ENCODE results near the gene ETAA1.
A peak's percentile ranks its signal among the peaks of the same experiment; 100 is the strongest.

The ETAA1 gene
- 18.8 to 33.2 reads per million in 2 donors for total RNA-seq

DNA sequence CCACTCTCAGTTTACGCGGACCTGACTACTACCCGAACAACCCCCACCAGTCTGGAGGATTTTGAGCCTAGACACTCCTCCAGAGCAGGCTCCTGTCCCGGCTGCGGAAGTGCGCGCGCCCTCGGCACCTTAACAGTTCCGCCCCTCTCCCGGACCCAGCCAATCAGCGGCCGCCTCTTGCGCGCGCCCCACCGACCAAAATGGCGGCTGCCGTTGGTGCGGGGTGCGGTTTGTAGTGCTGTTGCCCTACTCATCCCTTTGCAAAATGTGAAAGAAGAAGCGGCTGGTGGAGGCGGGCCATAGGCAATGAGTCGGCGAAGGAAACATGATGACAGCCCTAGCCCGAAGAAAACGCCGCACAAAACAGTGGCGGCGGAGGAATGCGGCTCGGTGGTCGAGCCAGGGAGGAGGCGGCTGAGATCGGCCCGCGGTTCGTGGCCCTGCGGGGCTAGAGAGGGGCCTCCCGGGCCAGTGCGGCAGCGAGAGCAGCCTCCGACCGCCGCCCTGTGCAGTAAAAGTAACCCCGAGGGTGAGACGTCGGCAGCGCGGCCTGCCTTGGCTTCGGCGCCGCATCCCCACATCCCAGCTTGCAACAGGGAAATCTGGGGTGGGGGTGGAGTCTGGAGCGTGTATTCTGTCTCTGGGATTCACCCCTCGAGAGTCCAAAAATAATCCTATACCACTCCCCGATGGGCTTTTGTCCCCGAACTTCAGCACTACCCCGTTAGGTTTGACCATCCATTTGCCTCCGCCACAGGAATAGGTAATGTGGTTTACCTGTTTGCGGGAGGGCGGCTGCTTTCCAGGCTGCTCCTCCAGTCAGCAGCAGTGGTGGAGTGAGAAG lies at the start of gene ETAA1:
TSS of gene ETAA1 (plus strand) at position 191 of the 844 bp plus-strand sequence. CDS start at position 307, 116 bp downstream.
- peak; percentile 91 for DNase-seq

DNA sequence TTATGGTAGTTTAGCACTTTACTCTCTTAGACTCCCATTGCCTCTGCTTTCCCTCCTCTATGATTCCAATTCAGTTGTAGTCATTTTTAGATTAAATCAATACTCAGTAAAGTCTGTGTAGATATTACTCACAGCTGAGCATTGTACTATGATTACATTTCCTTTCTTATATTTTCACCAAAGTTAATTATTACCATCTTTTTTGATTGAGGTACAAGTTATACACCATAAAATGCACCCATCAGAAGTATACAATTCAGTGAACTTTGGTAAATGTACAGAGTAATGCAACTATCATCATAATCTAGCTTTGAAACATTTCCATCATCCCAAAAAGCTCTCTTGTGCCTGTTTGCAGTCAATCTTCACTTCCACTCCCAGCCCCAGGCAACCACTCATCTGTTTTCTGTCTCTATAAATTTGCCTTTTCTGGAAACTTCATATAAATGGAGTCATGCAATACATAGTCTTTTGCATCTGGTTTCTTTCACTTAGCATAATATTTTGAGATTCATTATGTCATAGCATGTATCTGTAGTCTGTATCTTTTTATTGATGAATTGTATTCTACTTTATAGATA lies 30.2 kb upstream of the ETAA1 start:
- no peak for DNase-seq

DNA sequence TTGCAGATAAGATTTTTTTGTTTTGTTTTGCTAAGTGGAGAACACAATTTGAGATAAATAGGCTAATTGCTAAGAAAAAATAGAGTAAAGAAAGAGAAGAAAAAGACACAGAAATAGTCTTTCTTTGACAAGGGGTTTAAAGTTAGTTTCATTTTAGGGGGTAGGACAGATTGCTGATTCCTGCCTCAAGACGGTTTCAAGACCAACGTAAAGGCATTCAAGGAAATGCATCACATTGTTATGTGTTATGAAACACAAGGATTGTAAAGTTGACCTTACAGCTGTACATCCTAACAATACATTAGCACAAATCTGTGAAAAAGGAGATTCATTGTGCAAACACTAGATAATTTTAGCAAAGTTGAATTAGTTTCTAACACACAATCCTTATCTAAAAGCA lies 22.7 kb upstream of the ETAA1 start:
- no peak for DNase-seq

DNA sequence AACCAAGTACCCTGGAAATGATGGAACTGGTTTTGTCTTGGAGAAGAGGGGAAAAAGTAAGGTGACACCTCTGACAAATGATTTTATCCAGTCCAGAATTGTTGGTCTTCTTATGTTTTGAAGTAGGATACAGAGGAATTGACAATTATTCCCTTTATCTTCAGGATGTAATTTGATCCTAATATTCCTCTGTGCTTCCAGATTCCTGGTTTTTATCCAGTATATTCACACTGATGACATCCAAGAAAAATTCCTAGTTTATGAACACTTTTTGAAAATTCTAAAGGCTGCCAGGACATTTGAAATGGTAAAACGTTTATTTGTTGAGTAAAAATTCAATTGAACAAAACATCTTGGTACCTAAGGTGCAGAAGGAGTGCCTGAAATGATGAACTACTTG lies 22.2 kb upstream of the ETAA1 start:
- DNase-seq, result no peak

DNA sequence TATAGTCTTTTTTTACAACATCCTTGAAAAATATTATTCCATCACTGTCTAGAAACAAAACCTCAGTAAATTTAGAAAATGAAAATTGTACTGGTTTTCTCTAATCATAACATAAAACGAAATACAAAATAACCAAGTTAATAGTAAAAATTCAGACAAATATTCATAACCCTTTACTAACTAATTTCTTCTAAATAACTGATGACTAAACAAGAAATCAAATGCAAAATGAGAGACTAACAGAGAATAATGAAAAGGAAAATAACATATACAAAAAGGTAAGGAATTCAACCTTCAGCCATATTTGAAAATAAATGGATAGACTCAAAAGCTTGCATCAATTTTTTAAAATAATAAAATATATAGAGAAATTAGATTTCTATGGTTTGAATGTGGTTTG lies 18.6 kb upstream of the ETAA1 start:
- no peak for DNase-seq

DNA sequence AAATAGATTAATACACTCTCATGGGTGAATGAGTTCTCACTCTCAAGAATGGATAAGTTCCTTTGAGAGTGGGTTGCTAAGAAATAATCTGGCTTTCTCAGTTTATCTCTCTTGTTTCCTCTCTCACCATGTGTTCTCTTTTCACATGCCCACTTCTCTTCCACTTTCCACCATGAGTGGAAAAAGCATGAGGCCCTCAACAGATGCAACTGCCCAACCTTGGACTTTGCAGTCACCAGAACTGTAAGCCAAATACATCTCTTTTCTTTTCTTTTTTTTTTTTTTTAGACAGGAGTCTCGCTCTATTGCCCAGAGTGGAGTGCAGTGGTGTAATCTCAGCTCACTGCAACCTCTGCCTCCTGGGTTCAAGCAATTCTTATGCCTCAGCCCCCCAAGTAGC lies 18.1 kb upstream of the ETAA1 start:
- DNase-seq, result no peak

DNA sequence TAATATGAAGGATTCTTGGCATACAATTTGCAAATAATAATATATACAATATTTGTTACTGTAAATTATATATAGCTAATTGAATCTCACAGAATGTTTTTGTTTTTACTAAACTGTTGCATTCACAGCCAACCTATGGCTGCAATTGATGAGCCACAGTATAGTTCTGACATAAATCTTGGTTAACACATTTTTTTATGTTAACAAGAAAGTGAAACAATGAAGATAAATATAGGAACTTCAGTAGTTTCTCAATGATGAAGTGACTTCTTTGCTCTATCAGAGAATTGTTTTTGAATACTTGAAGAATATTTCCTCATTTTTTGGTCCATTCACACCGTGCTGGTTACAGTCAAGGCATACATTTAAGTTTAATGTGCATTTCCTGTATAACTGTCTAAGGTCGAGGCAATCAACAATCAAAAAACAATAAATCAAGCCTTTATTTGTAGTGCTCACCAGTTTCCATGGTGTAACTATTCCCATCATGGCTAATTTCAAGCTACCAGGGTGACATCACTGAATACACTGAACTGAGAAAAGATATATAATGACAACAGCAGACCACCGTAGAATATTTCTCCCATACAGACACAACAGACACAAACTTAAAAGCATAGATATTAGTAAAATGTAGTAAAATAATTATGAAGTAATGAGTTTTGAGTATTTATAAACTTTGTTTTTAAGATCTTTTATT lies 12.9 kb upstream of the ETAA1 start:
- no peak for DNase-seq

DNA sequence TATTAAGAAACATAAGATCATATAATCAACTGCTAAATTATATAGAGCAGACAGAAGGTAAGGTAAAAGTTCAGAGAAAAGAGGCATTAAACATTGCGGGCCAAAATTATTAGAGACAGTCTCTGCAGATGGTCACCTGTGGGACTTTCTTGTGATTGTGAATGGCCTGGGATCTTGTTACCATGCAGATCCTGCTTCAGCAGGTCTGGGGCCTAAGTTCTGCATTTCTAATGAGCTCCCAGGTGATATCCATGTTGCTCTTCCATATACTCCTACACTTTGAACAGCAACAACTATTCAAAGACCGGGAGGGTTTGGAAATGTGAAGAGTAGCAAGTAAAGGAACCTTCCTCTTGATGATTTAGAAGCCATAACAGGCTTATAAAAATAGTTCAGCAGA lies 8.5 kb upstream of the ETAA1 start:
- no peak for DNase-seq

DNA sequence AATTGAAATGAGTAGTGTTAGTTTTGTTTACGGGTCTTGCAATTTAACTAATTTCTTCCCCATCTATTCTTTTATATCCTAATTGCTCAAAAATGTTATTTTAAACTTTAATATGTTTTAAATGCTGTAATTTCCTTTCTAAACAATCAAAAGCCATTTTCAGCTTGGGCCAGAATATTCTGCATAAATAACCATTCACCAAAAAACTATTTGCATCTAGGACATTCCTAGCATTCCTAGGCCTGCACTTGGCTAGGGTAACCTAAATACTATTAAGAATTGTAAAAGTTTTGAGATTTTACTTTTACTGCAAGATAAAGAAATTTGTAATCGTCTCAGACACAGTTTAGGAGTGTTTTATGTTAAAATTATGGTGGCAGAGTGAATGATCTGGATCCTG lies 7.8 kb upstream of the ETAA1 start:
- no peak for DNase-seq

DNA sequence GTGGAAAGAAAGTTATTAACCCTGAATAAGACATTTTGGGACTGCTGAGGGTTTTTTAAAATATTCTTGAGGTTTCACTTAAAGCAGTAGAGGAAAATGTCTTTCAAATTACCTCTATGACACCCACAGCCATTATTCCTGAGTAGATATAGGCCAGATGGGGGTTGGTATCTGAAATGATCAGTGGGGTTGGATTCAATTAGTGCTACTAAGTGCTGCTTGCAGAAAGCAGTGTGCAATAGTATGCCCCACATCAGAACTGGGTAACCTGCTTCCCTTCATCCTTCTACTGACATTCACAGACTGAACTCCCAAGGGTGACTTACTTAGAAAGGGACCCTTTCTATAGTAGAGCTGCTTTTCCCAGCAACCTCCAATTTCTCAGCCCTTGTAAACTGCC lies 7.3 kb upstream of the ETAA1 start:
- DNase-seq, result no peak

DNA sequence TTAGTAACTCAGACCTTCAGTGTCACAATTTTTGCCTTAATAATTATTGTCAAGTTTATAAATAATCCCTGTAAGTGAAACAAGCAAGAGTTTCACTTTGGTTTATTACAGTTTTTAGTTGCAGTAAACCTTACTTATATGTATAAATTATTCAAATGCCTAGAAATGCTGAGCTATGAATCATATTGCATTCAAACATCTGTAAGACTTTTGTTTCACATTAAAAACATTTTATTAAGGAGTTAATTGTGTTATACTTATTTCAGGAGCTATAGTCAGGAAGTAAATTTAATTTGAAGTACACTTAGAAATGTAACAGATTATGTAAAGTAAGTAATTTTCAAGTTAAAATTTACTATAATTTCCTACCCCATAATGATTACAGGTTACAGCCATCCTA lies 3.9 kb upstream of the ETAA1 start:
- DNase-seq, result no peak

DNA sequence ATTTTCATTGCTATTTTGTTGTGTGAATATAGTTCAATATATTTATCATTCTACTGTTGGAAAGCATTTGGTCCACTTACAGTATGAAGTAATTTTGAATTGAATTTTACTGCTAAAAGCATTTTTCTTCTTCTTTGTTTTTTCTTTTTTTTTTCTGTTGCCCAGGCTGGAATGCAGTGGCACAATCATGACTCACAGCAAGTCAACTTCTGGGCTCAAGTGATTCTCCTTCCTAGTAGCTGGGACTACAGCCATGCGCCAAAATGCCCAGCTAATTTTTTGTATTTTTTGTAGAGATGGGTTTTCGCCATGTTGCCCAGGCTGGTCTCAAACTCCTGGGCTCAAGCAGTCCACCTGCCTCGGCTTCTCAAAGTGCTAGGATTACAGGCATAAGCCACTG lies 2.4 kb upstream of the ETAA1 start:
- no peak for DNase-seq

DNA sequence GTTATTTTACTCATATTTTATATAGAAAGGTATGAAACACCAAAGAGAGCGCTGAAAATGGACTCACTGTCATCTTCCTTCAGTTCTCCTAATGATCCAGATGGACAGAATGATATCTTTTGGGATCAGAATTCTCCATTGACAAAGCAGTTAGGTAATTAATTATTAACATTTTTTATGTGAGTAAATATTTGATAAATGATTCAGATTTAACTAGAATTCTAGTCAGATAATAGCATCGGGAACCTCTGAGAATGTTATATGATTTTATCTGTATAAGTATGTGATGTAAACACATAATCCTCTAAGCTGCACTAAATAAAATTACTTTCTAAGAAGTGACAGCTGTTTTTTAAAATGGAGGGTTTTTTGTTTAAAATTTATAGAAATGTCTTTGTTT lies 2.0 kb downstream of the ETAA1 start:
- DNase-seq, result no peak

DNA sequence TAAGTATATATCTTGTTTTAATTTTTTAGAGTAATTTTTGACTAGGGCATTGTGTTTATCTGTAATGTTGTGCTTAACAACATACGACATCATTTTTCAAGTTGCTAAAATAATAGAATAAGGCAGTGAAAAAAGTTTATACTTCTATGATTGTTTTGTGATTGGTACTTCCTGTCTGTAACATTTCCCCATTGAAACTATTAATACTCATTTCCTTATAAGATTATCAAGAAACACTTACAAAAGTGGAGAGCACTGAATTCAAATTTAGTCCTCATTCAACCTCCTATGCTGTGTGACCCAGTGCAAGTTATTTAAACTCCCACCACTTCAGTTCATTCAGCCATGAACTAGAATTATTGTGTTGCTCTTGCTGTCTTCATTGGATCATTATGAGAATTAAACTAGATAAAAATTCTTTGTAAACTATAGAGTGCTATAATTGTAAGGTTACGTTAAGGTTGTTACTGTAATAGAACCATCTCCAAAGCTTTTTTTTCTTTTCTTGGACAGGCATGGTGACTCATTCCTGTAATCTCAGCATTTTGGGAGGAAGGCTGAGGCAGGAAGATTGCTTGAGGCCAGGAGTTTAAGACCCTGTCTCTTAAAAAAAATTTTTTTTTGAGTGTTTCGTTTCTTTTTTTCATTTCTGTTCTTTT lies 2.8 kb downstream of the ETAA1 start:
- no peak for DNase-seq

DNA sequence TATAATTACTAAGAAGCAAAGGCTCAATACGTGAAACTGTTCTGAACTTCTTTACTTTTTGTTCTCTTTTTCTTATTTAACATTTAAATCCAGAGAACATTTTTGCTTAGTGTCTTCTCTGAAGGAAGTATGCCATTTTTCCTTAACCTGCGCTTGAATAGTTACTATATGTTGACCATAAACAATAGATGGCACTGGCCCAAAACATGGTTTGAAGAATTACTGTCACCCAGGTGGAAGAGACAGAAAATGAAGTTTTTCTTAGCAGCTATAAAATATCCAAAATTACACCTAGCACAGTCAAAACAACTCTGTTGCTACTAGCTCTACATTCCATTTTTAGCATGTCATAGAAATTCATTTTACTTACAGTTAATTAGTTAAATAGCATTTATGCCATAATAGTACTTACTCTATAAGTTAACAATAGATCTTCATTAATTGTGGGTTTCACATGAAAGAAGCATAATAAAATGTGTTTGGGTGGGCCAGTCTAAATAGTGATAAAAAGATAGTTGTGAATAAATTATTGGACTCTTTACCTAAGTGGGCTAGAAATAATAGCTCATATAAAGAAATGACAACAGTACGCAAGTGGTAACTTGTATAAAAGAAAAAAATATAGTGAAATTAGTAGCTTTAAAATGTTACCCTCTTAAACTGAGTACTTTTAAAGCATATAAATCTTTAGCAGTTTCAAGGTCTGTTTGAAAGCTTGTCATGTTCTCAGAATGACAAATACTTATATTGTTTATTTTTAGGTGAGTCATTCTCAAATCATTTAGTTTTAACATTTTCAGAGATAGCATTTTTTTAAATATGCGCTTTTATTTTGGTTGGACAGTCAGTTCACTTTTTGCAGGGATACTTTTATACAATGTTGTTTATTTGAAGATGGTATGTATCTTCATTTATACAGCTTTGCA lies 3.7 kb downstream of the ETAA1 start:
- no peak for DNase-seq

DNA sequence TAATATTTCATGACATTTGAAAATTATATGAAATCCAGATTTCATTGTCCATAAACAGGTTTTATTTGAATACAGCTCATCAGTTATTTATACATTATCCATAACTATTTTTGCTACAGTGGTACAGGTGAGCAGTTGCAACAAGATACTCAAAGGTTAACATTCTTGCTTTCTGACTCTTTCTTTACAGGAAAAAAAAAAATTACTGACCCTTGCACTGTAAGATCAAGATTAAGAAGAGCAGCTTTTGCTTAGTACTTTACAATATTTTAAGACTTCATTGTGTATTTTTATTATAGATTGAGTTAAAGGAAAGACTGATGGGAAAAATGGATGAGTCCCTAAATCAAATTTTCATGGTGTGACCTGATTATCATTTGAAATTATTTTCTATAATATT lies 11.2 kb downstream of the ETAA1 start:
- no peak for DNase-seq

DNA sequence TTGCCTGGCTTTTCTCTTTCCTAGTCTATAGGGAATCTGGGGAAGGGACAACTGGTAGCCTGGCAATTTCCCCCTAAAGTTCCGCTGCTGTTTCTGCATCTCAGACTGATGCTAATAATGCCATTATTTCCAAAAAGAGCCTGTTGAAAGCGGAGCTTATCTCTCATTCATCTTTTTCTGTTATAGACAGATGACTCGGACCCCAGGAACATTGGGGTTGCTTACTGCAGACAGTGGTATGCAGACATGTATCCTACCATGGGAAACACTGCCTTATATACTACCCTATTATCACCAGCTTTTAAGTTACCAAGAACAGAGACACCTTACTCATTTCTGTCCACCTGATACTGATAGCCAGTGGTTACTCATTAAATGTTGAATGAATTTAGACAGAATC lies 15.3 kb downstream of the ETAA1 start:
- DNase-seq, result no peak

DNA sequence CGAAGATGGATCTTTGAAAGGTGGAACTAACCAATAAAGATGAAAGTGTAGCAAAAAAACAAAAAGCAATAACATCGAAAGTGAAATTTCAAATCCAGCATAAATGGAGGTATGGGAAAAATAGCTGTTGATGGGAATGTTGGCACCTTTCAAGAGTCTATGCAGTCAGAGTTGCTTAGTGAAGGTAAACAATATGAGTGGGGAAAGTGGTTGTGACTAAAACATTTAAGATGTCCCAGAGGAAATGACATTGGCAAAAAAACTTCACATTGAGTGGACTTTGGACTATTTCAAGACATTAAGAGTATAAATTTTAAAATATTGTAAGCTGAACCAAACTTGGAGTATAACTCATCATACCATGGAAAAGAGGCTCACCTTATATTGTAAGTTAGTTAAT lies 17.7 kb downstream of the ETAA1 start:
- no peak for DNase-seq

DNA sequence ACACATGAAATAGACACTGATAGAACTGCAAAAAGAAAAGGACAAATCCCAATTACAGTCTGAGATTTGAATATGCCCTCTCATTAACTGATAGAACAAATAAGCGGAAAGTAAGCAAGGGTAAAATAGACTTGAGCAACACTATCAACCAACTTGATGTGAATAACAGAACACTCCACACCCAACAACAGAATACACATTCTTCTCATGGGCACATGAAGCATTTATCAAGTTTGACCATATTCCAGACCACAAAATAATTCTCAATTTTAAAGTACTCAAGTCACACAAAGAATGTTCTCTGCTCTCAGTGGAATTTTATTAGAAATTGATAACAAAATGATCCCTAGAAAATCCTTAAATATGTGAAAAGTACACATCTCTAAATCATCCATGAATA lies 19.0 kb downstream of the ETAA1 start:
- DNase-seq, result no peak

DNA sequence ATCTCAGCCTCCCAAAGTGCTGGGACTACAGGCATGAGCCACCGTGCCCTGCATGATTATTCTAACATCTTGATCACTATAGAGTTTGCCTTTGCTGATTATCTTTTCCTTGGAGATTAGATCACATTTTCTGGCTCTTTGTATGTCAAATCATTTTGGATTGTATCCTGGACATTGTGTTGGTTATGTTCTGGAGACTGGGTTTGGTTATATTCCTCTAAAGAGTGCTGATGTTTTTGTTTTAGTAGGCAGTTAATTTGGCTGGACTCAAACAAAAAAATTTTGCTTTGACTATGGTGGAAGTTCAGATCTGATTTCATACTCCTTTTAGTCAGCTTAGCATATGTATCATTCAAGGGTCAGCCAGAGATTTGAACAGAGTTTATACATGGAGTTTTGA lies 26.4 kb downstream of the ETAA1 start:
- no peak for DNase-seq

DNA sequence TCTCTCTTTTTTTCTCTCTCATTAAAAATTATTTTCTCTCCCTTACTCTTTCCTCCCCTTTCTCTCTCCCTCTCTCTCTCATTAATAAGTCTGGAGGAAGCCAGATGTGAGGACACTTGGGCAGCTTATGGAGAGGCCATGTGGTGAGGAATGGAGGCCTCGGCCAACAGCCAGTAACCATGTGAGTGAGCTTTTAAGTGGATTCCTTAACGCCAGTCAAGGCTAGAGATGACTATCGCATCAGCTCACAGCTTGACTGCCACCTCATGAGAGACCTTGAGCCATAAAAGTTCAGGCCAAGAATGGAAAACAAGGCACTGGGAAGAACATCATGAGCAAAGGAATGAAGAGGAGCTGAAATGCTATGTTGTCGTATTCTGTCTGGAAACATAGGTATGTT lies 39.1 kb downstream of the ETAA1 start:
- DNase-seq, result no peak

DNA sequence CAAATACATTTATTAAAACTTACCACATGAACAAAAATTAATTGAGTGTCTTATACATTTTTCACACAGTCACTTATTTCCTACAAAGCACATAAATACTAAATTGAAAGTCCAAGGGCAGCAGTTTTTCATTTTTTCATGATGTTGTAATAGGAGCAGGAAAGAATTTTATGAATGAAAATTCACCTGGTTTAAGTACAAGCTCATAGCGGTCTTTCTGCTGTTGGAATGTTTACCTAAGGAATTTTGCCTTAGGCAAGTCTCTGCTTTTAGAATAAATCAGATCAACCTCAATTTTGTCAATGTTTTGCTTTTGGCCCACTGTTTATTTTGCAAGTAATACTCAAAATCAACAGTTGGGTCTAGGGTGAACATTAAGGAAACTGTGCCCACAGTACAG lies 40.0 kb downstream of the ETAA1 start:
- no peak for DNase-seq

Measured in T-helper 9 cell (primary cell).